ENCODE data around the gene FAM98C. TPM values are rescaled to one million over a fixed set of nuclear protein-coding genes. Genes with fewer than 3 reads are reported as not detected.

Gene FAM98C
- polyA plus RNA-seq, 1 donor (not counting 4 experiments of a cell fraction or from before 2014, with no cell fraction given), result 5.8 TPM

DNA sequence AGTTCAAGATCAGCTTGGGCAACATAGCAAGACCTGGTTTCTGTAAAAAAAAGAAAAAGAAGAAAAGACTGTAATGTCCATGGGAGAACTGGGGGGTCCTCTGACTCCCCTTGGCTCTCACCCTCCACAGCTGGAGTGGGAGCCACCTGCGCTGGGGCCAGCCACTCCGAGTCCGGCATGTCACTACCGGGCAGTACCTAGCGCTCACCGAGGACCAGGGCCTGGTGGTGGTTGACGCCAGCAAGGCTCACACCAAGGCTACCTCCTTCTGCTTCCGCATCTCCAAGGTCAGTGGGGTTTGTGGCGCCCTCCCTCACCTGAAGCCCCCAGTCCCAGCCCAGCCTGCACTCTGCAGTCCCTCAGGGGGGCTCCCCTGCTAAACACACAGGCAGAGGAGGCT, 45.3 kb downstream of the FAM98C start:
- H3K4me3 ChIP-seq (ENCODE audit: control insufficient read depth in 2 of 3, extremely low read depth in 1 of 3, insufficient read depth in 2 of 3, low read depth in 1 of 3, low read length in 3 of 3), result no peak overlapping the region
- no peaks in the 10 kb centered on the region for H3K4me1 ChIP-seq (ENCODE audit: control insufficient read depth, extremely low read depth, insufficient read depth, low read length)
- H3K36me3 ChIP-seq (ENCODE audit: control insufficient read depth in 2 of 2, extremely low read depth in 1 of 2, insufficient read depth in 2 of 2, low read length in 2 of 2), result no peaks in the 10 kb centered on the region
- H2AFZ ChIP-seq (ENCODE audit: control insufficient read depth, low read length), result no peak overlapping the region
- no peak overlapping the region for H3K27ac ChIP-seq (ENCODE audit: control insufficient read depth, insufficient read depth, low read length)
- H3K27me3 ChIP-seq (ENCODE audit: control insufficient read depth, extremely low read depth, insufficient read depth, low read length), result no peaks in the 10 kb centered on the region
- no peak for TF ChIP-seq EZH2 (IDR thresholded peaks at IDR 0.05; ENCODE audit: low read length)
- TF ChIP-seq, protein P1, sequence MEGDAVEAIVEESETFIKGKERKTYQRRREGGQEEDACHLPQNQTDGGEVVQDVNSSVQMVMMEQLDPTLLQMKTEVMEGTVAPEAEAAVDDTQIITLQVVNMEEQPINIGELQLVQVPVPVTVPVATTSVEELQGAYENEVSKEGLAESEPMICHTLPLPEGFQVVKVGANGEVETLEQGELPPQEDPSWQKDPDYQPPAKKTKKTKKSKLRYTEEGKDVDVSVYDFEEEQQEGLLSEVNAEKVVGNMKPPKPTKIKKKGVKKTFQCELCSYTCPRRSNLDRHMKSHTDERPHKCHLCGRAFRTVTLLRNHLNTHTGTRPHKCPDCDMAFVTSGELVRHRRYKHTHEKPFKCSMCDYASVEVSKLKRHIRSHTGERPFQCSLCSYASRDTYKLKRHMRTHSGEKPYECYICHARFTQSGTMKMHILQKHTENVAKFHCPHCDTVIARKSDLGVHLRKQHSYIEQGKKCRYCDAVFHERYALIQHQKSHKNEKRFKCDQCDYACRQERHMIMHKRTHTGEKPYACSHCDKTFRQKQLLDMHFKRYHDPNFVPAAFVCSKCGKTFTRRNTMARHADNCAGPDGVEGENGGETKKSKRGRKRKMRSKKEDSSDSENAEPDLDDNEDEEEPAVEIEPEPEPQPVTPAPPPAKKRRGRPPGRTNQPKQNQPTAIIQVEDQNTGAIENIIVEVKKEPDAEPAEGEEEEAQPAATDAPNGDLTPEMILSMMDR (optimal IDR thresholded peaks at IDR 0.05 in 1 of 3, IDR thresholded peaks at IDR 0.05 in 1 of 3, conservative IDR thresholded peaks at IDR 0.05 in 1 of 3; ENCODE audit: extremely low read depth in 1 of 3, insufficient read depth in 2 of 3, low read length in 3 of 3), result no peak
- no peak overlapping the region for H3K9ac ChIP-seq (ENCODE audit: control insufficient read depth, extremely low read depth, insufficient read depth, low read length)
- FAIRE-seq, result no peak
- H4K20me1 ChIP-seq (ENCODE audit: control insufficient read depth, extremely low read depth, insufficient read depth, low read length), result no peaks in the 10 kb centered on the region
- H3K4me2 ChIP-seq (ENCODE audit: control insufficient read depth, extremely low read depth, insufficient read depth, low read depth, low read length), result no peak overlapping the region
- dilution Hi-C loops (cut with MboI; ENCODE audit: extremely low pct_ligation_motif_present, low sequenced_read_pairs), result no loop called here
- H3K9me1 ChIP-seq (ENCODE audit: control insufficient read depth, extremely low read depth, insufficient read depth, low read length), result no peaks in the 10 kb centered on the region
- DNase-seq (ENCODE audit: low read depth, low spot score), result no peak
- H3K79me2 ChIP-seq (ENCODE audit: control insufficient read depth, insufficient read depth, low read length), result no peaks in the 10 kb centered on the region
- no peaks in the 10 kb centered on the region for H3K9me3 ChIP-seq (ENCODE audit: control insufficient read depth, low read depth, low read length)

- dilution Hi-C loops (cut with MboI; ENCODE audit: extremely low pct_ligation_motif_present, low sequenced_read_pairs), result no loop called here
- Histone ChIP-seq H3K4me2 (ENCODE audit: control insufficient read depth, extremely low read depth, insufficient read depth, low read depth, low read length) (no peak overlapping the region), H3K79me2 (ENCODE audit: control insufficient read depth, insufficient read depth, low read length) (no peaks in the 10 kb centered on the region), H3K27ac (ENCODE audit: control insufficient read depth, insufficient read depth, low read length) (no peak overlapping the region), H3K27me3 (ENCODE audit: control insufficient read depth, extremely low read depth, insufficient read depth, low read length) (no peaks in the 10 kb centered on the region), H2AFZ (ENCODE audit: control insufficient read depth, low read length) (no peak overlapping the region), H3K36me3 (ENCODE audit: control insufficient read depth in 2 of 2, extremely low read depth in 1 of 2, insufficient read depth in 2 of 2, low read length in 2 of 2) (no peaks in the 10 kb centered on the region), H4K20me1 (ENCODE audit: control insufficient read depth, extremely low read depth, insufficient read depth, low read length) (no peaks in the 10 kb centered on the region), H3K4me1 (ENCODE audit: control insufficient read depth, extremely low read depth, insufficient read depth, low read length) (no peaks in the 10 kb centered on the region), H3K9me3 (ENCODE audit: control insufficient read depth, low read depth, low read length) (no peaks in the 10 kb centered on the region), H3K9ac (ENCODE audit: control insufficient read depth, extremely low read depth, insufficient read depth, low read length) (no peak overlapping the region), H3K4me3 (ENCODE audit: control insufficient read depth in 2 of 3, extremely low read depth in 1 of 3, insufficient read depth in 2 of 3, low read depth in 1 of 3, low read length in 3 of 3) (no peak overlapping the region), H3K9me1 (ENCODE audit: control insufficient read depth, extremely low read depth, insufficient read depth, low read length) (no peaks in the 10 kb centered on the region)
- DNase-seq (ENCODE audit: low read depth, low spot score), result no peak
- TF ChIP-seq, protein P1 (optimal IDR thresholded peaks at IDR 0.05 in 1 of 3, IDR thresholded peaks at IDR 0.05 in 1 of 3, conservative IDR thresholded peaks at IDR 0.05 in 1 of 3; ENCODE audit: extremely low read depth in 1 of 3, insufficient read depth in 2 of 3, low read length in 3 of 3), result no peak
- TF ChIP-seq EZH2 (IDR thresholded peaks at IDR 0.05; ENCODE audit: low read length), result no peak
- FAIRE-seq, result no peak
Observed at GRCh38 chr19:38449518-38449917, 46.6 kb downstream of the FAM98C start.

Measured in keratinocyte (primary cell).